ENCODE measurements around the gene CNPY4.
A peak's percentile ranks its signal among the peaks of the same experiment; 100 is the strongest.
"Not testable (repeated sequence)": the region's sequence is repeated elsewhere in the genome, so short reads cannot be mapped to it uniquely, and the experiment has no call there.

CNPY4 gene

GRCh38 chr7:100119970-100120732 is 717 bp downstream of the CNPY4 start:
- peak; percentile 52 for DNase-seq (ENCODE audit: low read depth)

- no peak for DNase-seq (ENCODE audit: low read depth)
These were observed 1.3 kb downstream of the CNPY4 start for GRCh38 chr7:100120733-100121036.

- no peak for DNase-seq (ENCODE audit: low read depth)
These were observed 2.6 kb downstream of the CNPY4 start for GRCh38 chr7:100122067-100122466.

- no peak for DNase-seq (ENCODE audit: low read depth)
These were observed 3.1 kb downstream of the CNPY4 start for GRCh38 chr7:100122568-100122967.

- no peak for DNase-seq (ENCODE audit: low read depth)
These were observed 5.1 kb downstream of the CNPY4 start for GRCh38 chr7:100124301-100125230.

- DNase-seq (ENCODE audit: low read depth), result peak; percentile 52
These were observed 7.0 kb downstream of the CNPY4 start for GRCh38 chr7:100126239-100126930.

GRCh38 chr7:100126931-100127865 is 7.8 kb downstream of the CNPY4 start, which contains the start of gene MBLAC1:
Gene MBLAC1, plus strand, starts transcription at chr7:100126967. Its CDS starts 429 bp downstream, at chr7:100127396.
- DNase-seq (ENCODE audit: low read depth), result peak; percentile 91

- no peak for DNase-seq (ENCODE audit: low read depth)
These were observed 8.6 kb downstream of the CNPY4 start for GRCh38 chr7:100127866-100128636.

GRCh38 chr7:100128637-100128963 is 9.2 kb downstream of the CNPY4 start:
- no peak for DNase-seq (ENCODE audit: low read depth)

- not testable (repeated sequence) for DNase-seq (ENCODE audit: low read depth)
These were observed 10.8 kb downstream of the CNPY4 start for GRCh38 chr7:100130220-100130607.

GRCh38 chr7:100130608-100131453 is 11.4 kb downstream of the CNPY4 start:
- peak; percentile 81 for DNase-seq (ENCODE audit: low read depth)

- DNase-seq (ENCODE audit: low read depth), result no peak
These were observed 12.7 kb downstream of the CNPY4 start for GRCh38 chr7:100132126-100132525.

GRCh38 chr7:100132697-100133151 is 13.3 kb downstream of the CNPY4 start:
- DNase-seq (ENCODE audit: low read depth), result peak; percentile 42

GRCh38 chr7:100137851-100138760 is 18.7 kb downstream of the CNPY4 start:
- DNase-seq (ENCODE audit: low read depth), result no peak

GRCh38 chr7:100141555-100141949 is 22.1 kb downstream of the CNPY4 start:
- no peak for DNase-seq (ENCODE audit: low read depth)

- DNase-seq (ENCODE audit: low read depth), result no peak
These were observed 23.0 kb downstream of the CNPY4 start for GRCh38 chr7:100142461-100142860.

GRCh38 chr7:100146350-100146749 is 26.9 kb downstream of the CNPY4 start:
- not testable (repeated sequence) for DNase-seq (ENCODE audit: low read depth)

GRCh38 chr7:100147278-100147677 is 27.8 kb downstream of the CNPY4 start:
- DNase-seq (ENCODE audit: low read depth), result no peak

GRCh38 chr7:100148225-100148558 is 28.8 kb downstream of the CNPY4 start:
- DNase-seq (ENCODE audit: low read depth), result no peak
